ENCODE measurements around the gene ABT1.
A peak's percentile ranks its signal among the peaks of the same experiment; 100 is the strongest.

ABT1 gene

DNA sequence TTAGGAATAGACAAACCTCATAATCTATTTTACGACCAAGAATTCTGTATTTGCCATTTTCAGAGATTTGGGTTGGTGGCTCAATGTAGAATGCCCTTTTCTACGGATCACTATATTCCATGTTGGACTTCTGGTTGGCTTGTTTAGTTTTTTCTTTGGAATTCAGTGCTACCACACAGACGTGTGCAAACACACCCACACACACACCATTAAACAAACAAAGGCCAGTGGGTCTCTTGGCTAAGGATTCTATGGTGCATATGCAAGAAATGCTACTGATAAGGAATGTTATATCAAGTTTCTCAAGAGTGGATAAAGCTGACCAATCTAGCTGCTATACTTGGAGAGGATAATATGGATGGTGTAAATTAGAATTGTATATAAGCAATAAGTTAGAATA is 8.0 kb downstream of the ABT1 start:
- DNase-seq (ENCODE audit: low read depth in 2 of 2): no peak

DNA sequence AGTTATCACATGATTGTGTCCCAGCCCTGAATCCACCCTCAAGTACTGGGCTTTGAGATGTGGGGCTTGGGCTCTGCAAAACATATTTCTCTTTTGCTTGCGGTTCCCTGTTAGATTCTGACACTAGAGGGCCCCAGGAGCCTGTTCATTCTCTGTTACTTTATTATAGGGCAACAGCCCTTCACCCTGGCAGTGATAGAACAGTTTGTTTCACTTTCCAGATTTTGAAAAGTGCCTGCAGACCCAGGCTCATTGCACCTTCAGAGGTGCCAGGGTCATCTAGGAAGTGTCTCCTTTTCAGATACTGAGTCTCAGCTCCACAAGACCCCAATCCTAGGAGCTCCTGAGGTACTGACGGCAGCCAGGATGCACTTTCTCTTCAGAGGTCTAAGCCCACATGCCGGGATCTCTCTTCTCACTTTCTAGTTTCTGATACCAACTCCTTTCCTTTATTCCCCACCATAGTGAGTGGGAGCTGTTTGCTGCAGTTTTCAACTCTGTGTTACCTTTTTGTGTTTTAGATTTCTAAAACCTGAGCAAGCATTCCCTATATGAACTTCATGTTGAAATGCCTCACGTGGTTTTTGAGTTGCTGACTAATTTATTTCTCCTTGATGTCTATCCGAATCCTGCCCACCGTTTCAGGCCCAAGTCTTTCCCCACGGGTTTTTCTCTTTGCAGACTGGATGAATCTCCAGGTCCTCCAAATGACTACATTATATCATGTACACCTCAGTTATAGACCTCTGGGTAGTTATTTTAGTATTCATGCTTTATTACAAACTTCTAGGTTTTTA is 10.9 kb downstream of the ABT1 start:
- DNase-seq (ENCODE audit: low read depth in 2 of 2): peak in 1 of 2 experiments; percentile 33

DNA sequence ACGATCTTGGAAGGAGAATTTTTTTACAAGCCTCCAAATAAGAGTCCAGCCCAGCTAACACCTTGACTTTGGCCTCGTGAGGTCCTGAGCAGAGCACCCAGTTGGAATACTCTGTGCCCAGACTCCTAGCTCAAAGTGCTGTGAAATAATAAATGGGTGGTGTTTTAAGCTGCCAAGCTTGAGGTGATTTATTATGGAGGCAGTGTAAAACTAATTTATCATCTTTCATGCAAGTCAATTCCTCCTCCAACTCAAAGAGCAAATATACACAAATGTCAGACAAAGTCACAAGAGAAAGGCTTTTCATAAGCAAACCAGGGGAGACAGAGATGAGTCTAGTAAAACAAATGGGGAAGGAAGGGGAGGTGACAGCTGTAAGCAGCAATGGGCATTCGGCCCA is 12.7 kb downstream of the ABT1 start:
- DNase-seq (ENCODE audit: low read depth in 2 of 2): no peak

DNA sequence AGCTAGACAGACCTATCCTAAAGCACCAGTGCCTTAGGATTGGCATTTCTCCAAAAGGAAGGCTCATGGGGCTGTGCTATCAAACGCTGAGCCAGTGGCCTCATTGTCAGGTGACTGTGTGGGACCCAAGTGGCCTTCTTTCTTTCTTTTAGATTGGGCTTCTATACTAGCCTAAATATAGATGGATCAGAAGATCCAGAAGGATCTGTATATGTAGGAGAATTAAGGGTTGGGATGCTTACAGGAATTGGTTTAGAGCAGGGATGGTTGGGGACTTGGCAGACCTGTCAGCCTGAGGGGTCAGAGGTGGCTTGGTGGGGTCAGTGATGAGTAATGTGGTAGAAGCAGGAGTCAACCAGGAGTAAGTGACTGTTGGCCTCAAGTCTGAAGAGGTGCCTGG is 14.8 kb downstream of the ABT1 start:
- DNase-seq (ENCODE audit: low read depth in 2 of 2): no peak

DNA sequence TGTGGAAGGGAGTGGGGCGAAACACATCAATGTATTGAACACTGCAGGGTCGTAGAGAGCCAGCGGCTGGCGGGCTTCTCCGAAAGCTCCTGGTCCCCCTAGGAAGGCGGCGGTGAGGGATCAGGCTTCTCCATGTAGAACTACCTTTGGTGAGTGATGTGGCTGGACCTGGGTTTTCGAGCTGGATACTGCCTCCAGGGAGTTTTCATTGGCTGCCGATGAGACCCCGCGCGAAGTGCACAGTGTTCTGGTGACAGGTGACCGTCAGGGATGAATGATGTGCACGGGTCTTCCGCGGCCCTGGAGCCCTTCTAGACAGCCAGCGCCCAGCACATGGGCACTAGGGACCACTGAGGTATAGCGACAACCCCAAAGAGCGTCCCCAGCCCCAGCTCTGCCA is 16.4 kb downstream of the ABT1 start:
- no peak for DNase-seq (ENCODE audit: low read depth in 2 of 2)

DNA sequence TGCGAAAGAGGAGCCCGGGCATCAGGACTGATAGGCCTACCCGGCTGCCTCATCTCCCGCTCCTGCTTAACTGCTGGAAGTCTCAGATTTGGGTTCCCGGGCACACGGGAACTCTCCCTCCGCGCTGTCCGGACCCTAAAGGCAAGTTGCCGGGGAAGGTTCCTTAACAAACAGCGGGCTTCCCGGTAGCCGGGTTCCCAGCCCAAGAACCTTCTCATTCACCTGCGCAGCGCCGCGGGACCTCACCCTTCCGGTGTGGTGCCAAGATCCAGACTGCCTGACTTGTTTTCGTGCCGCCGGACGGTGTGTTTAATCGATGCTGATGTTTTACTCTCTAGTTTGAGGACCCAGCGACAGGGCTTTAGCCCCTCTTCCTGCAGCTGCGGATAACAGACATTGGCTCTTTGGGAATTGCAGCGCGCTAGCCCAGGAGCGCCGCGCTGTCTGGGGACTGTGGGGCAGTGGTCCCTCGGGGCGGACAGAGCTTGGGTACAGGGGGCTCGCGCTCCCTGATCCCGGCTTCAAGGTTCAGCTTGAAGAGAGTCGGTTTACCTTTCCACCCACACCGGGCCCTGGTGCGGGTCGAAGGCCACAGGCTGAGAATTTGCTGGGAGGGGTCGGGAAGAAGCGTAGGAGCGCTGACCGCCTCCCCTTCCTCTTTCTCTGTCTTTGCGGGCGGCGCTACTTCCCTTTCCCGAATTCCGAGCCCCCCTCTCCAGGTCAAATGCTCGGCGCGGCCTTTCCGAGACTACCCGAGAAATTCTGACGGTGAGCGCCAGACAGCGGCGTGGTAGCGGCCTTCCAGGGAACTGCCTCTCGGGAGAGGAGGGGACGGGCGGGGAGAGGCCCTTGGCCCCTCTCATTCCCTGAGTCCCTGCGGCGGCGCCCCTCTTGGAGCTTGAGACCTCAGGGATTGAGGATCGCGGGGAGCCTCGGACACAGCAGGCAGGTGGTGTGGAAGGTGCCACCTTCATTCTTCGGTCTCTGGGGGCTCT is 17.2 kb downstream of the ABT1 start:
- DNase-seq (ENCODE audit: low read depth in 2 of 2): no peak

DNA sequence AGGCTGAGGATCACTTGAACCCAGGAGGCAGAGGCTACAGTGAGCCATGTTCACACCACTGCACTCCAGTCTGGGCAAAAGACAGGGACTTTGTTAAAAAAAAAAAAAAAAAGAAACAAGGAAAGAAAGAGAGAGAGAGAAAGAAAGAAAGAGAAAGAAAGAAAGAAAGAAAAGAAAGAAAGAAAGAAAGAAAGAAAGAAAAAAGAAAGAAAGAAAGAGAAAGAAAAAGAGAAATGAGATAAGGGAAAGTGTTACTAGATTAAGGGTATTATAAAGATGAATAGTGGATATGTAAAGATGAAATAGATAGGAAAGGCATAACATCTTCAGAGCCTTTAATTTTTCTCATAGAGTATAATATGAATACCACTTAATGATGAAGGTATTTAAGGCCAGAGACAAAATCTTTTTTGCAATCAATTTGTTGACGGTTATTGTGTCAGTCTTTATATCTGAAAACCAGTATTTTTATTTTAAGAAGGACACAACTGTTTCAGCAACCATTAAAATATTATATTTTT is 26.6 kb downstream of the ABT1 start:
- DNase-seq (ENCODE audit: low read depth in 2 of 2): no peak

DNA sequence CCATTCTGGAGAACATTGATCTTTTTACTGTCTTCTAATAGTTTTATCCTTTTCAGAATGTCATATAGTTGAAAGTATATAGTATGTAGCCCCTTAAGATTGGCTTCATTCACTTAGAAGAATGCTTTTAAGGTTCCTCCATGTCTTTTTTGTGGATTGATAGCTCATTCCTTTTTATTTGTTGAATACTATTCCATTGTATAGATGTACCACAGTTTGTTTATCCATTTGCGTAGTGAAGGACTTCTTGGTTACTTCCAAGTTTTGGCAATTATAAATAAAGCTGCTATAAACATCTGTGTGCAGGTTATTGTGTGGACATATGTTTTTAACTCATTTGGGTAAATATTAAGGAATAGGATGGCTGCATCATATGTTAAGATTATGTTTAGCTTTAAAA is 27.8 kb downstream of the ABT1 start:
- DNase-seq (ENCODE audit: low read depth in 2 of 2): no peak

DNA sequence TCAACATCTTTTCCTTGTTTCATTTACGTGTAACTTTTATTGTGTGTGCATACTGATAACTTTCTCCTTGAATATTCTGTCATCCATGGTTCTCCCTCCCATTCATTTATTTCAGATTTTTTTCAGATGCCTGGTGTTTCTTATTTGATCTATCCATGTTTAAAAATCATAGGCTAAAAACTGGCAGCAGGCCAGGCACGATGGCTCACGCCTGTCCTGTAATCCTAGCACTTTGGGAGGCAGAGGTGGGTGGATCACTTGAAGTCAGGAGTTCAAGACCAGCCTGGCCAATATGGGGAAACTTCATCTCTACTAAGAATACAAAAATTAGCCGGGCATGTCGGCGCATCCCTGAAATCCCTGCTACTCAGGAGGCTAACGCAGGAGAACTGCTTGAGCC is 31.1 kb downstream of the ABT1 start:
- no peak for DNase-seq (ENCODE audit: low read depth in 2 of 2)

DNA sequence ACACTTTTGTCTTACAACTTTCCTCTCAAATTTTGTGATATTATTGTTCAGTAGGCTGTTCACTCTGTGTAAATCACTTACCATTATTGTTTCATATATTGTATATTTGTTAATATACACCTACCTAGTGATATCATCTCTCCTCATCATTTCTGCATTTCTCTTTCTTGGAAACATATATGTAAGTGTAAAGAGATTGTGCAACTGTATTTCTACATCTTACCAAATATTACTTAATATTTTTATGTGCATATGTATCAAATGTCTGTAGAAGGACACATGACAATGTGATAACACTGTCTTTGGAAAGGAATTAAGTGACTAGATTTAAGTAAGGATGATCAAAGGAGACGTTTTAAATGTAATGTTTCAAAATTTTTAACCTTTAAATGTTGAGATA is 32.6 kb downstream of the ABT1 start:
- DNase-seq (ENCODE audit: low read depth in 2 of 2): no peak

DNA sequence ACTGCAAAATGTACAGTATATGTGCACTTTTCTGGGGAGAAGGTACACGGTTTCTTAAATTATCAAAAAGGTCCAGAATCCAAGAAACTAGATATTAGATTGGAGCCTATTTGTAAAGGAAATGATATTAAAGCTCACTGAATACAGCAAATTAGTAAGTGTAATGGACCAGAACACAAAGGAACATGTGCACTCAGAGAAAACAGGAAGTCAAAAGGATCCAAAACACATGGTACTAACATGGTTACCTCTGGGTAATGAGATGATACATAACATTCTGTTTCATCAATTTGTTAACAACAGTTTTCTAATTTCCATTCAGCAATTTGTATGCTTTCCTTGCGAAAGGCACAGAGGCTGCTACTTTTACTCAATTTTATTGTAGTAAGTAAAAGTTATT is 44.1 kb downstream of the ABT1 start:
- no peak for DNase-seq (ENCODE audit: low read depth in 2 of 2)

DNA sequence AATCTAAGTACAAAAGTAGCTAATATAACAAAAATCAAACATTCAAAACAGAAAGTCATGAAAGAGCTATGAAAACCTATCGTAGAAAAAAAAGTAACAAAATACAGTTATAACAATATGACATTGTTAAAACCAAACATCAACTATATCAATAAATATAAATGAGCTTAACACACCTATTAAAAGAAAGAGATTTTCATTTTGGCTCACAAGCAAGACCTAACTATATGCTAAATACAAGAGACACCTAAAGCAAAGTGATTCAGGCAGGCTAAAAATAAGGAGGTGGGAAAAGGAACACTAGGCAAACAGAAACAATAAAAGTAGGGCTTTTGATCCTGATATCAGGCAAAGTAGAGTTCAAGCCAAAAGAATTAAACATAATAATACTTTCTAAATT is 49.3 kb downstream of the ABT1 start:
- DNase-seq (ENCODE audit: low read depth in 2 of 2): no peak

Measured in stimulated activated CD4-positive, alpha-beta T cell treated with anti-CD3 and anti-CD28 coated beads, Interleukin-12 subunit alpha, Interleukin-12 subunit beta, amount 100 ng/mL, for 24 hours (primary cell).